Gastrocnemius medialis (tissue), 4 donors: ENCODE measurements around the gene HMX2. TPM values are rescaled to one million over a fixed set of nuclear protein-coding genes. Genes with fewer than 3 reads are reported as not detected.

Experiments used
- ATAC-seq, 2 donors: fragments of 150-250 bp; one replicate each; pipeline ENCODE4 v1.9.1; 2016
- DNase-seq, 2 donors: peaks; one replicate each; pipeline ENCODE4 v3.0.0-alpha.2; 2019
- H3K27ac ChIP-seq, 4 donors: fragments of 200-600 bp; sonication (generic); 1 replicate in 1 of 4; 2 replicates in 3 of 4; pipeline ENCODE4 v1.5.1; 2016 to 2018; ENCODE audit warnings: mild to moderate bottlenecking in 2 of 4, moderate library complexity in 1 of 4
- H3K27me3 ChIP-seq, 3 donors: fragments of 200-600 bp; sonication (generic) in 2 of 3; 1 replicate in 1 of 3; 2 replicates in 2 of 3; pipeline versions ENCODE4 v1.5.1 to v1.6.0; 2016 to 2019; ENCODE audit warnings: mild to moderate bottlenecking in 1 of 3, moderate library complexity in 1 of 3
- H3K36me3 ChIP-seq, 2 donors: fragments of 200-600 bp; sonication (generic) in 1 of 2; one replicate each; pipeline ENCODE4 v1.5.1; 2017 to 2018
- H3K4me1 ChIP-seq, 2 donors: fragments of 200-600 bp; sonication (generic) in 1 of 2; one replicate each; pipeline ENCODE4 v1.5.1; 2016 to 2017; ENCODE audit warnings: mild to moderate bottlenecking in 2 of 2
- H3K4me3 ChIP-seq, 4 donors: fragments of 200-600 bp; sonication (generic) in 3 of 4; 1 replicate in 1 of 4; 2 replicates in 3 of 4; pipeline ENCODE4 v1.5.1; 2016 to 2019; ENCODE audit warnings: mild to moderate bottlenecking in 2 of 4
- H3K9me3 ChIP-seq, 3 donors: fragments of 200-600 bp; sonication (generic) in 2 of 3; 1 replicate in 1 of 3; 2 replicates in 2 of 3; pipeline ENCODE4 v1.5.1; 2016 to 2019
- POLR2A ChIP-seq, 2 donors: fragments of 450-650 bp; IDR thresholded peaks; one replicate each; pipeline ENCODE4 v1.6.1; 2017; ENCODE audit warnings: antibody characterized with exemption in 2 of 2, mild to moderate bottlenecking in 2 of 2, moderate library complexity in 2 of 2
- in situ Hi-C, 4 donors: fragments of 200-750 bp; cut with MboI; loops; one replicate each; pipeline versions ENCODE4 v1.15.0 to v1.8.0; 2017; ENCODE audit warnings: low sequenced_read_pairs in 4 of 4
- intact Hi-C: fragments of 100-400 bp; cut with DNase I; formaldehyde crosslinking; loops from one replicate; pipeline ENCODE4 v1.15.1; 2023; ENCODE audit warnings: low total_unique reads
- total RNA-seq, 4 donors: library from RNA; depleted of rRNA; stranded (reverse); fragments of >200 nt; gene quantifications; one replicate each; pipeline versions ENCODE4 v1.1.0 to v1.2.3, GENCODE V29; 2016
- TF ChIP-seq, protein P1 (sequence below), 5 experiments: fragments of 450-650 bp in 3 of 5; fragments of 200-600 bp in 2 of 5; sonication (generic) in 2 of 5; IDR thresholded peaks in 4 of 5; conservative IDR thresholded peaks in 1 of 5; 1 replicate in 4 of 5; 2 replicates in 1 of 5; pipeline ENCODE4 v1.5.1; 2016 to 2019; ENCODE audit warnings: antibody characterized with exemption in 5 of 5, mild to moderate bottlenecking in 3 of 5, moderate library complexity in 3 of 5

Gene HMX2
- total RNA-seq, 4 donors from 2014 or later: not detected

- H3K27ac ChIP-seq: no peak overlapping the region
- H3K27me3 ChIP-seq: no peaks in the 10 kb centered on the region
- no peaks in the 10 kb centered on the region for H3K4me1 ChIP-seq
- ATAC-seq (no peak), DNase-seq (no peak)
- no peak overlapping the region for H3K4me3 ChIP-seq
- H3K9me3 ChIP-seq: no peaks in the 10 kb centered on the region
- no peaks in the 10 kb centered on the region for H3K36me3 ChIP-seq
- no peak for TF ChIP-seq POLR2A (IDR thresholded peaks at IDR 0.05)
- TF ChIP-seq, protein P1, sequence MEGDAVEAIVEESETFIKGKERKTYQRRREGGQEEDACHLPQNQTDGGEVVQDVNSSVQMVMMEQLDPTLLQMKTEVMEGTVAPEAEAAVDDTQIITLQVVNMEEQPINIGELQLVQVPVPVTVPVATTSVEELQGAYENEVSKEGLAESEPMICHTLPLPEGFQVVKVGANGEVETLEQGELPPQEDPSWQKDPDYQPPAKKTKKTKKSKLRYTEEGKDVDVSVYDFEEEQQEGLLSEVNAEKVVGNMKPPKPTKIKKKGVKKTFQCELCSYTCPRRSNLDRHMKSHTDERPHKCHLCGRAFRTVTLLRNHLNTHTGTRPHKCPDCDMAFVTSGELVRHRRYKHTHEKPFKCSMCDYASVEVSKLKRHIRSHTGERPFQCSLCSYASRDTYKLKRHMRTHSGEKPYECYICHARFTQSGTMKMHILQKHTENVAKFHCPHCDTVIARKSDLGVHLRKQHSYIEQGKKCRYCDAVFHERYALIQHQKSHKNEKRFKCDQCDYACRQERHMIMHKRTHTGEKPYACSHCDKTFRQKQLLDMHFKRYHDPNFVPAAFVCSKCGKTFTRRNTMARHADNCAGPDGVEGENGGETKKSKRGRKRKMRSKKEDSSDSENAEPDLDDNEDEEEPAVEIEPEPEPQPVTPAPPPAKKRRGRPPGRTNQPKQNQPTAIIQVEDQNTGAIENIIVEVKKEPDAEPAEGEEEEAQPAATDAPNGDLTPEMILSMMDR (IDR thresholded peaks at IDR 0.05 in 4 of 5, conservative IDR thresholded peaks at IDR 0.05 in 1 of 5): no peak
- in situ Hi-C loops: no loop called here
- intact Hi-C loops: no loop called here
Observed at GRCh38 chr10:123103944-123104343, 44.0 kb upstream of the HMX2 start.

- intact Hi-C loops (no loop called here), in situ Hi-C loops (no loop called here)
- H3K4me1 ChIP-seq: no peaks in the 10 kb centered on the region
- TF ChIP-seq, protein P1 (IDR thresholded peaks at IDR 0.05 in 4 of 5, conservative IDR thresholded peaks at IDR 0.05 in 1 of 5): no peak
- no peak for TF ChIP-seq POLR2A (IDR thresholded peaks at IDR 0.05)
- no peaks in the 10 kb centered on the region for H3K36me3 ChIP-seq
- ATAC-seq (no peak), DNase-seq (no peak)
- H3K9me3 ChIP-seq: no peaks in the 10 kb centered on the region
- no peak overlapping the region for H3K27ac ChIP-seq
- peaks cover 0 to 2% (median 0%) of the 10 kb centered on the region in 3 donors for H3K27me3 ChIP-seq
- no peak overlapping the region for H3K4me3 ChIP-seq
Observed at GRCh38 chr10:123109466-123109865, 38.5 kb upstream of the HMX2 start.

DNA sequence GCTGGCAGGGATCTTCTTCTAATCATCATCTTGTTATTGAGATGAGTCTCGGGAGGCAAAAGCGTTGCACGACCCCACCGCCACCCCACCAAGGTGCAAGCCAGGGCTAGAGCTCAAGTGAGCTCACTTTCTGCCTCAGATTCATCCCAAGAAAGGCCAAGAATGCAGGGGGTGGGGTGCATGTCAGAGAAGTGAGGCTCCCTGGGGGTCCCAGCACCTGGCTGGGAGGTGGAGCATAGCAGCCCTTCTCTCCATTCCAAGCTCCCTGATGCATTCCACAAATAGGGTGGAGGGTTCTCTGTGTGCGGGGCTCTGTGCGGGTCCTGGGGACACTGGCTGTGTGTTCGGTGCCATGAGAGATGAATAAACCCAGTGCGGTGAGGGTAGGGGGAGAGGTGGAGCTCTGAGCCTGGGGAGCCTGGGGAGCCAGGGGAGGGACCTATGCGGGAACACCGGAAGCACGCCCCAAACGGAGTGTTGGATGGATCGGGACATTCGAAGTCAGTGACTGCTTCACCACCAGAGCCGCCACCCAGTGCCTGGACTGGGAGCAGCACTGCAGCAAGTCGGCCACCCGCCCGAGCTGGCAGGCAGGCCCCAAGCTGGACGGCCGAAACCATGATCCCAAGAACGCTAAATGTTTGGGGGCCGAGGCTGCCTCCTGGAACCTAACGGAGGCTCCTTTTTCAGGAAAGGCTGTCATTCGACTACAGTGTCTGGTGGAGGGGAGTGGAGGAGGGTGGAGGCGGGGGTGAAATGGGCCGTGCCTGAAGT, 30.1 kb upstream of the HMX2 start:
- Histone ChIP-seq H3K36me3 (no peaks in the 10 kb centered on the region), H3K4me3 (no peak overlapping the region), H3K27ac (no peak overlapping the region), H3K9me3 (no peaks in the 10 kb centered on the region), H3K27me3 (peaks cover 14 to 20% (median 19%) of the 10 kb centered on the region in 3 donors), H3K4me1 (no peaks in the 10 kb centered on the region)
- intact Hi-C loops (loop anchor here (2.0 kb wide), 1 partner anchor 65 kb away; no protein-coding TSS in a partner anchor), in situ Hi-C loops (no loop called here)
- ATAC-seq (no peak), DNase-seq (no peak)
- no peak for TF ChIP-seq POLR2A (IDR thresholded peaks at IDR 0.05)
- TF ChIP-seq, protein P1 (IDR thresholded peaks at IDR 0.05 in 4 of 5, conservative IDR thresholded peaks at IDR 0.05 in 1 of 5): no peak

- in situ Hi-C loops: no loop called here
- no peak overlapping the region for H3K4me3 ChIP-seq
- no peak for ATAC-seq
- no peak for TF ChIP-seq POLR2A (IDR thresholded peaks at IDR 0.05)
- TF ChIP-seq, protein P1 (IDR thresholded peaks at IDR 0.05 in 4 of 5, conservative IDR thresholded peaks at IDR 0.05 in 1 of 5): no peak
- H3K36me3 ChIP-seq: no peaks in the 10 kb centered on the region
- DNase-seq: no peak
- H3K4me1 ChIP-seq: no peaks in the 10 kb centered on the region
- intact Hi-C loops: no loop called here
- H3K27me3 ChIP-seq: peaks cover 14 to 23% (median 17%) of the 10 kb centered on the region in 3 donors
- no peaks in the 10 kb centered on the region for H3K9me3 ChIP-seq
- no peak overlapping the region for H3K27ac ChIP-seq
Observed at GRCh38 chr10:123119081-123119480, 28.9 kb upstream of the HMX2 start.
